ENCODE measurements around the gene TAF4B.

Gene TAF4B

DNA sequence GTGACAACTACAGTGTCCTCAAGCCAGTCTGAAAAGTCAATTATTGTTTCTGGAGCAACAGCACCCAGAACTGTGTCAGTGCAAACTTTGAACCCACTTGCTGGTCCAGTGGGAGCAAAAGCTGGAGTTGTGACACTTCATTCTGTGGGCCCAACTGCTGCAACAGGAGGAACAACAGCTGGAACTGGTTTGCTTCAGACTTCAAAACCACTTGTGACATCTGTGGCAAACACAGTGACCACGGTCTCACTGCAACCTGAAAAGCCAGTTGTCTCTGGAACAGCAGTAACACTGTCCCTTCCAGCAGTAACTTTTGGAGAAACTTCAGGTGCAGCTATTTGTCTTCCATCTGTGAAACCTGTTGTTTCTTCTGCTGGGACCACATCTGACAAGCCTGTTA lies 59.8 kb downstream of the TAF4B start:
- TF ChIP-seq EP300 (IDR thresholded peaks at IDR 0.05; ENCODE audit: borderline replicate concordance) (no peak), REST (IDR thresholded peaks at IDR 0.05; ENCODE audit: low read depth) (no peak), ZBTB7A (IDR thresholded peaks at IDR 0.05; ENCODE audit: low read depth) (no peak)

- TF ChIP-seq TAF1 (IDR thresholded peaks at IDR 0.05; ENCODE audit: low read depth) (no peak), TEAD4 (IDR thresholded peaks at IDR 0.05) (no peak), ZBTB7A (IDR thresholded peaks at IDR 0.05; ENCODE audit: low read depth) (no peak), FOXM1 (IDR thresholded peaks at IDR 0.05; ENCODE audit: borderline replicate concordance, low read depth) (no peak), TCF12 (IDR thresholded peaks at IDR 0.05; ENCODE audit: low read depth) (no peak)
- TF ChIP-seq, protein P1, sequence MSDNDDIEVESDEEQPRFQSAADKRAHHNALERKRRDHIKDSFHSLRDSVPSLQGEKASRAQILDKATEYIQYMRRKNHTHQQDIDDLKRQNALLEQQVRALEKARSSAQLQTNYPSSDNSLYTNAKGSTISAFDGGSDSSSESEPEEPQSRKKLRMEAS (IDR thresholded peaks at IDR 0.05) = no peak
Observed at GRCh38 chr18:26287644-26288043, 61.4 kb downstream of the TAF4B start.

- TF ChIP-seq ZBTB7A (IDR thresholded peaks at IDR 0.05; ENCODE audit: low read depth) (no peak), TCF12 (IDR thresholded peaks at IDR 0.05; ENCODE audit: low read depth) (no peak), REST (IDR thresholded peaks at IDR 0.05; ENCODE audit: low read depth) (no peak)
- TF ChIP-seq, protein P1 (IDR thresholded peaks at IDR 0.05) = no peak
Observed at GRCh38 chr18:26290385-26290784, 64.1 kb downstream of the TAF4B start.

DNA sequence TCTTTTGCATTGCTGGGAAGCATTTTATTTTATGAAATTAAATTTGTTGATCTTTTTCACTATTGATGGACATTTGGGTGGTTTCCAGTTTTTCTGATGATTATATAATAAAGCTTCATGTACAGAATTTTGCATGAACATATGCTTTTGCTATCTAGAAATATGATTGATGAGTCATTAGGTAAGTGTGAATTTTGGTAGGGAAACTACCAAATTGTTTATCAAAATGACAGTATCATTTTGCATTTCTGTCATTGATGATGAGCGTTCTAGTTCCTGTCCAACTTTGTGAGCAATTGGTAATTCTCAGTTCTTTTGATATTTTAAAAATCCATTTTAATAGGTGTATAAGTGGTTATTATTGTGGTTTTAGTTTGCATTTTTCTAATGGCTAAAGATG lies 67.7 kb downstream of the TAF4B start:
- TF ChIP-seq TEAD4 (IDR thresholded peaks at IDR 0.05) (no peak), YY1 (IDR thresholded peaks at IDR 0.05; ENCODE audit: low read depth) (no peak), EGR1 (IDR thresholded peaks at IDR 0.05) (no peak), TAF1 (IDR thresholded peaks at IDR 0.05; ENCODE audit: low read depth) (no peak), RAD21 (IDR thresholded peaks at IDR 0.05; ENCODE audit: low read depth) (no peak), EP300 (IDR thresholded peaks at IDR 0.05; ENCODE audit: borderline replicate concordance) (no peak), CEBPB (IDR thresholded peaks at IDR 0.05) (no peak), CREB1 (IDR thresholded peaks at IDR 0.05; ENCODE audit: low read depth) (no peak)
- TF ChIP-seq, protein P1 (IDR thresholded peaks at IDR 0.05) = no peak

- TF ChIP-seq CREB1 (IDR thresholded peaks at IDR 0.05; ENCODE audit: low read depth) = no peak
- TF ChIP-seq RAD21 (IDR thresholded peaks at IDR 0.05; ENCODE audit: low read depth) = no peak
- no peak for TF ChIP-seq TCF12 (IDR thresholded peaks at IDR 0.05; ENCODE audit: low read depth)
- TF ChIP-seq, protein P1 (IDR thresholded peaks at IDR 0.05) = no peak
- TF ChIP-seq, protein P2, sequence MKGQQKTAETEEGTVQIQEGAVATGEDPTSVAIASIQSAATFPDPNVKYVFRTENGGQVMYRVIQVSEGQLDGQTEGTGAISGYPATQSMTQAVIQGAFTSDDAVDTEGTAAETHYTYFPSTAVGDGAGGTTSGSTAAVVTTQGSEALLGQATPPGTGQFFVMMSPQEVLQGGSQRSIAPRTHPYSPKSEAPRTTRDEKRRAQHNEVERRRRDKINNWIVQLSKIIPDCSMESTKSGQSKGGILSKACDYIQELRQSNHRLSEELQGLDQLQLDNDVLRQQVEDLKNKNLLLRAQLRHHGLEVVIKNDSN (IDR thresholded peaks at IDR 0.05) = no peak
- TF ChIP-seq YY1 (IDR thresholded peaks at IDR 0.05; ENCODE audit: low read depth) = no peak
- no peak for TF ChIP-seq EP300 (IDR thresholded peaks at IDR 0.05; ENCODE audit: borderline replicate concordance)
- TF ChIP-seq REST (IDR thresholded peaks at IDR 0.05; ENCODE audit: low read depth) = no peak
Observed at GRCh38 chr18:26298107-26298506, 71.9 kb downstream of the TAF4B start.

DNA sequence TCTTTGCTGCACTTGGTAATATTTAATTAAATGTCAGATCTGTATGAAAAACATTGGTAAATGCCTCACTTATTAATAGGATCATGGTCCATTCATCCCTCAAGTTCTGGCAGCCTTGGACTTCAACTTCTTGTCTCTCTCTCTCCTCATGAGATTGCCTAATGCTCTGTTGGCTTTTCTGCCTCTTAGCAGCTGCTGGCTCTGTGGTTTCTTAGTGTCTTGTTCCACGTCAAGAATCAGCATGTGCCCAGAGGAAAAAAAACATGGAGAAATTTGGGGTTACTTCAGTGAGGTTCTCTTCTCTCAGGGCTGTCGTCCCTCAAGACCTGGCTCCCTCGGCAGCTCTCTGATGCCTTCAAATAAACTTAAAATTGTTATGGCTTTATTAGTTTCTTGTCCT lies 75.4 kb downstream of the TAF4B start:
- TF ChIP-seq, protein P1 (IDR thresholded peaks at IDR 0.05) = no peak
- no peak for TF ChIP-seq EP300 (IDR thresholded peaks at IDR 0.05; ENCODE audit: borderline replicate concordance)
- TF ChIP-seq TEAD4 (IDR thresholded peaks at IDR 0.05) = no peak
- no peak for TF ChIP-seq ZBTB7A (IDR thresholded peaks at IDR 0.05; ENCODE audit: low read depth)
- TF ChIP-seq NFIC (IDR thresholded peaks at IDR 0.05) = no peak
- no peak for TF ChIP-seq YY1 (IDR thresholded peaks at IDR 0.05; ENCODE audit: low read depth)
- TF ChIP-seq, protein P2 (IDR thresholded peaks at IDR 0.05) = no peak
- no peak for TF ChIP-seq FOXM1 (IDR thresholded peaks at IDR 0.05; ENCODE audit: borderline replicate concordance, low read depth)
- TF ChIP-seq CEBPB (IDR thresholded peaks at IDR 0.05) = no peak
- no peak for TF ChIP-seq RAD21 (IDR thresholded peaks at IDR 0.05; ENCODE audit: low read depth)
- no peak for TF ChIP-seq CREB1 (IDR thresholded peaks at IDR 0.05; ENCODE audit: low read depth)
- TF ChIP-seq EGR1 (IDR thresholded peaks at IDR 0.05) = no peak
- TF ChIP-seq TAF1 (IDR thresholded peaks at IDR 0.05; ENCODE audit: low read depth) = no peak
- no peak for TF ChIP-seq TCF12 (IDR thresholded peaks at IDR 0.05; ENCODE audit: low read depth)
- no peak for TF ChIP-seq REST (IDR thresholded peaks at IDR 0.05; ENCODE audit: low read depth)
